Loucy (cell line): Measurements from ENCODE around the gene ABL2.

ENCODE experiments used
- CTCF ChIP-seq: fragments of 200-600 bp; sonication (generic); conservative IDR thresholded peaks from 2 replicates; pipeline ENCODE4 v1.5.1; 2014; ENCODE audit warnings: mild to moderate bottlenecking, antibody characterized with exemption, low read length
- EZH2phosphoT487 ChIP-seq: fragments of 200-600 bp; IDR thresholded peaks from 2 replicates; pipeline ENCODE4 v1.6.1; 2018; ENCODE audit warnings: antibody characterized with exemption, mild to moderate bottlenecking, moderate library complexity, borderline replicate concordance

DNA sequence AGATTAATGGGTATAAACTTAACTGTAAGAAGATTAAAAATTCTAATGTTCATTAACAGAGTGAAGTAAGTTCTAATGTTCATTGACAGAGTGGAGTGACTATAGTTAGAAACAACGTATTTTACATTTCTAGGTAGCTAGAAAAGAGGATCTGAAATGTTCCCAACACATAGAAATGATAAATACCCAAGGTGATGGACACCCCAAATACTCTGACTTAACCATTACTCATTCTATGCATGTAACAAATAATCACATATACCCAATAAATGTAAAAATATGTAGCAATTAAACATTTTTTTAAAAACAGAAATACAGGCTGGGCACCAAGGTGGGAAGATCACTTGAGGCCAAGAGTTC, 62.1 kb downstream of the ABL2 start:
- TF ChIP-seq CTCF (no peak), EZH2phosphoT487 (no peak)
